HG02759 (cell line): ENCODE data around the gene POLR3G.

Source experiments
- ATAC-seq: cut with Tn5 transposase; IDR thresholded peaks from one replicate; pipeline ENCODE4 v1.9.1; 2021; ENCODE audit warnings: mild to moderate bottlenecking, moderate library complexity; ENCODE audit not compliant: unreplicated experiment

Gene POLR3G, protein sequence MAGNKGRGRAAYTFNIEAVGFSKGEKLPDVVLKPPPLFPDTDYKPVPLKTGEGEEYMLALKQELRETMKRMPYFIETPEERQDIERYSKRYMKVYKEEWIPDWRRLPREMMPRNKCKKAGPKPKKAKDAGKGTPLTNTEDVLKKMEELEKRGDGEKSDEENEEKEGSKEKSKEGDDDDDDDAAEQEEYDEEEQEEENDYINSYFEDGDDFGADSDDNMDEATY

DNA sequence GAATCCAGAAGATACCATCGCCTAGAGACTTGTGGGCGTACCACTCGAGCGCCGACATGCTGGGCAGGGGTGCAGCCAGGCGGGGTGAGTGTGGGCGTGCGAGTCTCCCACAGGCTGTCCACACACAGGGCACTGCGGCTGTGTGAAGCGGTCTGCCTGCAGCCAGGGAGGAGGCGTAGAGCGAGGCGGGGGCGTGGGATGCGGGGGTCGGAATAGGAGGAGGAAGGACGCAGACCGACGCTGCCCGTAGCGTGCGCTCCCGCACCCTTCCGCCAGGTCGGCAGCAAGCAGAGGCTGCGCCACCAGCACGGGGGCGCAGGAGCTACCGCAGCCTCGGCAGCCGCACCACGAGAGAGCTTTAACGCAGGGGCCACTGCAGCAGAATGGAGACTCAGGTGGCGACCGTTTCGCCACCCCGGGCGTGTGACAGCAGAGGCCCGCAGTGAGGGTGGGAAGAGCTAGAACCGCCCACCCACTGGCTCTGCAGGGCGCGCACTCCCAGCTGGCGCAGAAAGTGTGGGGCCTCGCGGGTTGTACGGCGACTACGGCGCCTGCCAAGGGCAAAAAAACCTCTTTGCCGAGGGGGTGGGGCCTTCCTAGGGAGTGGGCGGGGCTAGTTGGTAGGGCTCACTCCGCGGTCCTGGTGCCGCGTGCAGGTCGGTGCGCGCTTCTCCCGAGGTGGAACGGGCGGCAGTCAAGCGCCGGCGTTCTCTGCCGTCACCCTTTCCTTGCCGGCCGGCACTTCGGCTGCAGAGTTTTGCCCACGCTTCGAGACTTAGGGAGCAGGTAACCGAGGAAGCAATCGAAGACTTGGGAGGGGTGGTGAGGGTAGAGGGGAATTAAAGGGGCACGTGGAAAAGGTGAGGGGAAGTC, at the start of gene POLR3G, which contains the start of gene MBLAC2:
Gene POLR3G (plus strand): TSS at position 630 of the 873 bp plus-strand sequence. CDS start 10,704 bp downstream, outside the sequence.
Gene MBLAC2 (minus strand): TSS at position 537 of the 873 bp plus-strand sequence. CDS start 479 bp downstream, at position 58.
- ATAC-seq: peak; percentile 90

GRCh38 chr5:90434116-90434714, 40.4 kb upstream of the POLR3G start:
- peak; percentile 70 for ATAC-seq

DNA sequence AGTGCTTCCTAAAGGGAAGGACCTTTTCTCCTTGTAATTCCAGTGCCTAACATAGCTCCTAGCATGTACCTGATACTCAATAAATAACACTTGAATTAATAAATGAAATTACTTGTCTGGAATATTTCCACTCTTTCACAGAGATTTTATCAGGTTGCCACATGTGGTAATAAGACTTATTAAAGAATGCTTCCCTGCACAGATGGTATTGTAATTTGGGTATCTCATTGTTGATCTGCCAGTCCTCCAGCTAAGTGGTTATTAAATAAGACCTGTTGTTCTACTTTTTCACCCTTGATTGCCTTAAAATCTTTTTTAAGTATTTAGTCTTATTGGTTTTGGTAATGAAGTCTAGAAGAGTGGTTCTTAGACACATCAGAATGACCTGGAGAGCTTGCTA, 37.0 kb upstream of the POLR3G start:
- ATAC-seq: no peak

GRCh38 chr5:90438100-90438499, 36.6 kb upstream of the POLR3G start:
- ATAC-seq: no peak

- no peak for ATAC-seq
These were observed 34.0 kb upstream of the POLR3G start for GRCh38 chr5:90440644-90441043.

DNA sequence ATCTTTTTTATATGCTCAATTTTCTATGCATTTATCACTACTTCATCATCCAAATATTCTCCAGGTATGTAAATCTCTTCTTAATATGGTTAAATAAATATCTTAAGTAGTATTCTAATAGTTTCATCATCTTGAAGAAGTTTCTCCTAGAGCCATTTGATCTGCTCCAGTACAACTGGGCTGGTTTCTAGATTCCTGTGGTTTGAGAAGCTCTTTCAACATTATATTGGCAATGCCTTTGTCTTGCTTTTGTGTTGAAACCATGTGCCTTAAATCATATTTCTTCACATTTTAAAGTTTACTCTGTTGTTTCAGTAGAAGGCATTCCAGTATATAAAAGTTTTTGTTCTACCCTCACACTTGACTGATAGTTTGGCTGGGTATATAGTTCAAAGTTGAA, 27.7 kb upstream of the POLR3G start:
- no peak for ATAC-seq

- ATAC-seq: no peak
These were observed 13.4 kb upstream of the POLR3G start for GRCh38 chr5:90461288-90461687.

- peak; percentile 3 for ATAC-seq
These were observed 1.8 kb upstream of the POLR3G start for GRCh38 chr5:90472783-90473395.

- peak; percentile 12 for ATAC-seq
These were observed 1.0 kb upstream of the POLR3G start for GRCh38 chr5:90473396-90474234.

GRCh38 chr5:90475436-90475980, 844 bp downstream of the POLR3G start:
- ATAC-seq: no peak

- no peak for ATAC-seq
These were observed 1.7 kb downstream of the POLR3G start for GRCh38 chr5:90476391-90476790.

DNA sequence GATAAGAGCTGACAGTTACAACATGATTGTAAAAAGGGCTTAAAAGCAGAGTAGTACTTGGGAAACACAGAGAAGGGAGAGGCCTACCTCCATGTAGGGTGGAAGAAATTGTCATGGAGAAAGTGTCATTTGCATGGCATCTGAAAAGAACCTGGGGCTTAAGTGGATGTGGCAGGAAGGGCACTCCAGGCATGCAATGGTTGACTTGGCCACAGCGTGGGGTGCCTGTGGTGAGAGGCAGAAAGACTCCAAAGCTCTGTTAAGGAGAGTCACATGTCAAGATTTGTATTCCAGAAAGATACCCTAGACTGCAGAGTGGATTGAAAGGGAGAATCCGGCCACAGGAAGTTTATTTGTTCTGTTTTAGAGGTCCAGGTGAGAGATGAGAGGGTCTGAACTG, 2.4 kb downstream of the POLR3G start:
- ATAC-seq: no peak

DNA sequence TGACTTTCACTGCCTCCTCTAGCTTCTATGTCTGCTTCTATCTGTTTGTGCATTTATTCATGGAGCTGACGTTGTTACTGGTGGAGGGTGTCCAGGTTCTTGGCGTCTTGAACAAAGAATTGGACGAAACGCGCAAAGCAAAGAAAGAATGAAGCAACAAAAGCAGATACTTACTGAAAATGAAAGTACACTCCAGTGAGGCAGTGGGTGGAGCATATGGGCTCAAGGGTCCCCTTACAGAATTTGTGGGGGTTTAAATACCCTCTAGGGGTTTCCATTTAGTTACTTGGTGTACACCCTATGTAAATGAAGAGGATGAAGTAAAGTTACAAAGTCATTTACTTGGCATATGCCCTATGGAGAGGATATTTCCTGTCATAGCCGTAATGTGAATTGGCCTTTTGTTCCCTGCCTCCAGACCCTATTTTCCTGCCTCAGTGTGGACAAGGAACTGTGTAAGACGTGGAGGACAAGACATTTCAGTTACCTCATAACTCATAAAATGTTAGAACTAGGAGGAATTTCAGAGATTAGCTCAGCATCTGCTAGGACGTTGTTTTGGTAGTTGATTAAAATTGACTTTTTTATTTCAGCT, 3.1 kb downstream of the POLR3G start:
- ATAC-seq: no peak

- ATAC-seq: no peak
These were observed 5.1 kb downstream of the POLR3G start for GRCh38 chr5:90479611-90480385.

DNA sequence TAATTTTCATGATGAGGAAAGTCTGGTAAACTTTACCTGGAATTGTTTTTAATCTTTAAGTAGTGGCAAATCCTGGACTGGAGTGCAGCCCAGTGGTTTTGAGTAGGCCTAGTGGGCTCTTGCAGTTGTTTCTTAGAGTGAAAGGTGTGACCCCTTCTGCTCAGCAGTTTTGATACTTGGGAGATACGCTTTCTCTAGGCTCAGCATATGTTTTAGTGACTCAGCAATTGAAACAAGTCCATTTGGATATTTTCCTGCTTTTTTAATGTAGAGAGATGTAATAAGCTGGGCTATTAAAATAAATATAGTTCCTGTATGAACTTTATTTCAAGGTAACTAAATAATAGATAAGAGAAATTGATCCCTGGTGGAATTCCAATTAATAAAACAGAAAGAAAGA, 6.0 kb downstream of the POLR3G start:
- ATAC-seq: no peak

GRCh38 chr5:90483206-90483605, 8.5 kb downstream of the POLR3G start:
- ATAC-seq: no peak

DNA sequence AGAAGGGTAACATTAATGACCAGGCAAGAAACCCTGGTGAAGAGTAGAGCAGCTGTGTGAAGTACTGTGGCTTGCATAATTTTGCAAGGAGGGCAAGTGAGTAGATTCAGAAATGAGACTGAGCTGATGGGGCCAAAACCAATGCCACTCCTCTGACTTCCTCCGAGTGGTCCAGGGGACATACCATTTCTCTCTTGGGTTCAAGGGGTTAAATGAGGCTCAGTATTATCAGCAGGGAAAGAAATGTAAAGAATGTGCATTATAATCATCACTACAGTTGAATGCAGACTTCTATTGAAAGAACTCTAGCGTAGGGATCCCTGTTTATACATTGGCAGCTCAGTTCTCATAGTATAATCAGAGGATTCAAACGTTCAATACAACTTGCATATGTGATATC, 9.9 kb downstream of the POLR3G start:
- ATAC-seq: no peak

DNA sequence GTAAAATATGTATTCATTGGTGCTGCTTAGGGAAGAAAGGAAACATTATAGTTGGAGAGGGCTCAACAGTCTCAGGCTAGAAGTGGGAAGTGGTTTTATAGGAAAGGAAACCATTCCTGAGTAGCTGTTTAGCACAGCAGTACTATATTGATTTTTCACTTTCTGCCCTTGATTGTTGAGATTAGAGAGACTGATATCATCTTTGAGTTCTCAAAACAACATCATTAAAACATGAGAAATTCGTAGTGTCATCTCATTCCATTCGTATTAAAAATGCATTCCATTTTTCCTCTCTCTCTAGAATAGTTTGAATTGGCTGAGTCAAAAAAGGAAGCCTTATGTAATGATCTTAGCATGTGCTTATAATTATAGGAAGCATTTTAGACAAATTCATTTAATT, 14.1 kb downstream of the POLR3G start:
- ATAC-seq: no peak

DNA sequence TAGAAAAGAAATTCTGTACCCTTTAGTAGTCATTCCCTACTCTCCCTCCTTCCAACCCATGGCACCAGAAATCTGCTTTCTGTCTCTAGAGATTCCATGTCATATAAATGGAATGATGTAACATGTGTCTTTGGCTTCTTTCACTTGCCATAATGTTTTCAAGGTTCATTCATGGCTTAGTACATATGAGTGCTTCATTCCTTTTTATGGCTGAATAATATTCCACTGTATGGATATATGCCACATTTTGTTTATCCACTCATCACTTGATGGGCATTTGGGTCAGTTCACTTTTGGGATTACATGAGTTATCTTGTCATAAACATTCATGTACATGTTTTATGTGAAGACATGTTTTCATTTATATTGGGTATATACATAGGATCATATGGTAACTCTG, 19.4 kb downstream of the POLR3G start:
- no peak for ATAC-seq
